ENCODE data around the gene RAC3.

GRCh38 chr17:82080048-82080788 is 48.7 kb downstream of the RAC3 start:
- TF ChIP-seq, protein P1, sequence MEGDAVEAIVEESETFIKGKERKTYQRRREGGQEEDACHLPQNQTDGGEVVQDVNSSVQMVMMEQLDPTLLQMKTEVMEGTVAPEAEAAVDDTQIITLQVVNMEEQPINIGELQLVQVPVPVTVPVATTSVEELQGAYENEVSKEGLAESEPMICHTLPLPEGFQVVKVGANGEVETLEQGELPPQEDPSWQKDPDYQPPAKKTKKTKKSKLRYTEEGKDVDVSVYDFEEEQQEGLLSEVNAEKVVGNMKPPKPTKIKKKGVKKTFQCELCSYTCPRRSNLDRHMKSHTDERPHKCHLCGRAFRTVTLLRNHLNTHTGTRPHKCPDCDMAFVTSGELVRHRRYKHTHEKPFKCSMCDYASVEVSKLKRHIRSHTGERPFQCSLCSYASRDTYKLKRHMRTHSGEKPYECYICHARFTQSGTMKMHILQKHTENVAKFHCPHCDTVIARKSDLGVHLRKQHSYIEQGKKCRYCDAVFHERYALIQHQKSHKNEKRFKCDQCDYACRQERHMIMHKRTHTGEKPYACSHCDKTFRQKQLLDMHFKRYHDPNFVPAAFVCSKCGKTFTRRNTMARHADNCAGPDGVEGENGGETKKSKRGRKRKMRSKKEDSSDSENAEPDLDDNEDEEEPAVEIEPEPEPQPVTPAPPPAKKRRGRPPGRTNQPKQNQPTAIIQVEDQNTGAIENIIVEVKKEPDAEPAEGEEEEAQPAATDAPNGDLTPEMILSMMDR (IDR thresholded peaks at IDR 0.05; ENCODE audit: poor library complexity) = no peak
- no peak for TF ChIP-seq EZH2phosphoT487 (IDR thresholded peaks at IDR 0.05; ENCODE audit: low read depth, severe bottlenecking, unreplicated experiment)
